Activated B cell treated with CpG ODN at 0.5 μM for 24 hours (primary cell): ENCODE measurements around the gene TBL1X. TPM values are rescaled to one million over a fixed set of nuclear protein-coding genes. Genes with fewer than 3 reads are reported as not detected.

Experiments used
- ATAC-seq: fragments of 200-7000 bp; cut with Tn5 transposase; one replicate; pipeline ENCODE4 v1.10.0; 2021; ENCODE audit warnings: low read depth, mild to moderate bottlenecking, moderate library complexity
- CTCF ChIA-PET: fragments of 350-600 bp; sonication (Branson Sonifier 250); formaldehyde crosslinking; loops from one replicate; lab custom pipeline; 2021; ENCODE audit warnings: antibody characterized with exemption; lab: Charles Lee
- POLR2A ChIA-PET: fragments of 350-600 bp; sonication (Branson Sonifier 250); formaldehyde crosslinking; loops from one replicate; lab custom pipeline; 2021; ENCODE audit warnings: antibody characterized with exemption; lab: Charles Lee
- DNase-seq: peaks from one replicate; pipeline ENCODE4 v3.0.0; 2022
- H3K27ac Mint-ChIP-seq: one replicate; pipeline ENCODE4 v1.8.0; 2020; ENCODE audit warnings: mixed read lengths
- H3K27me3 Mint-ChIP-seq: one replicate; pipeline ENCODE4 v1.8.0; 2021; ENCODE audit warnings: mixed read lengths
- H3K36me3 Mint-ChIP-seq: one replicate; pipeline ENCODE4 v1.8.0; 2021; ENCODE audit warnings: low read depth, mixed read lengths
- H3K4me1 Mint-ChIP-seq: one replicate; pipeline ENCODE4 v1.8.0; 2021; ENCODE audit warnings: mixed read lengths
- H3K4me3 Mint-ChIP-seq: one replicate; pipeline ENCODE4 v1.8.0; 2020; ENCODE audit warnings: mild to moderate bottlenecking, mixed read lengths
- H3K9me3 Mint-ChIP-seq: one replicate; pipeline ENCODE4 v1.8.0; 2020; ENCODE audit warnings: mixed read lengths
- CTCF ChIP-seq: fragments of 200-600 bp; IDR thresholded peaks from one replicate; pipeline ENCODE4 v1.8.0; 2022; ENCODE audit warnings: antibody characterized with exemption, mild to moderate bottlenecking
- intact Hi-C: fragments of 100-400 bp; cut with micrococcal nuclease; formaldehyde crosslinking; loops from one replicate; pipeline ENCODE4 v1.15.1; 2024
- total RNA-seq: library from RNA; stranded (reverse); gene quantifications from 2 replicates; pipeline ENCODE4 v1.2.3, GENCODE V29; 2022

TBL1X gene
- total RNA-seq, 1 donor from 2014 or later: 38.5 TPM

- H3K4me3 Mint-ChIP-seq: no peak overlapping the region
- no peak for TF ChIP-seq CTCF
- POLR2A ChIA-PET: no interaction called here
These were observed 12.1 kb downstream of the TBL1X start for GRCh38 chrX:9476810-9477575.

GRCh38 chrX:9482408-9482807 is 17.6 kb downstream of the TBL1X start:
- ATAC-seq (no peak), DNase-seq (no peak)
- no peaks in the 10 kb centered on the region for H3K9me3 Mint-ChIP-seq
- CTCF ChIA-PET: no interaction called here
- H3K27me3 Mint-ChIP-seq: no peaks in the 10 kb centered on the region
- POLR2A ChIA-PET: no interaction called here
- no peak overlapping the region for H3K27ac Mint-ChIP-seq
- peaks cover 22% of the 10 kb centered on the region for H3K36me3 Mint-ChIP-seq
- intact Hi-C loops: no loop called here
- peaks cover 33% of the 10 kb centered on the region for H3K4me1 Mint-ChIP-seq
- no peak for TF ChIP-seq CTCF
- no peak overlapping the region for H3K4me3 Mint-ChIP-seq

More at GRCh38 chrX:9476810-9477575, 12.1 kb downstream of the TBL1X start:
- Mint-ChIP-seq H3K27ac (no peak overlapping the region), H3K36me3 (peaks cover 11% of the 10 kb centered on the region), H3K4me1 (peaks cover 38% of the 10 kb centered on the region), H3K9me3 (no peaks in the 10 kb centered on the region), H3K27me3 (no peaks in the 10 kb centered on the region)
- CTCF ChIA-PET: no interaction called here
- ATAC-seq (no peak), DNase-seq (no peak)
- intact Hi-C loops: no loop called here

GRCh38 chrX:9482837-9483236 is 18.0 kb downstream of the TBL1X start:
- no peak overlapping the region for H3K4me3 Mint-ChIP-seq
- H3K27me3 Mint-ChIP-seq: no peaks in the 10 kb centered on the region
- ATAC-seq (no peak), DNase-seq (no peak)
- peaks cover 33% of the 10 kb centered on the region for H3K4me1 Mint-ChIP-seq
- intact Hi-C loops: no loop called here
- H3K36me3 Mint-ChIP-seq: peaks cover 22% of the 10 kb centered on the region
- no peak for TF ChIP-seq CTCF
- no peaks in the 10 kb centered on the region for H3K9me3 Mint-ChIP-seq
- ChIA-PET POLR2A (interaction anchor here (0.6 kb wide), 1 partner anchor 133 kb away, joined by 3 read pairs; no protein-coding TSS in a partner anchor), CTCF (interaction anchor here (0.6 kb wide), 1 partner anchor 741 kb away, joined by 3 read pairs; no protein-coding TSS in a partner anchor)
- no peak overlapping the region for H3K27ac Mint-ChIP-seq

GRCh38 chrX:9483376-9483775 is 18.5 kb downstream of the TBL1X start:
- ChIA-PET POLR2A (interaction anchor here (0.6 kb wide), 1 partner anchor 134 kb away, joined by 3 read pairs; no protein-coding TSS in a partner anchor), CTCF (interaction anchor here (0.6 kb wide), 1 partner anchor 741 kb away, joined by 3 read pairs; no protein-coding TSS in a partner anchor)
- no peak for TF ChIP-seq CTCF
- Mint-ChIP-seq H3K4me1 (peaks cover 32% of the 10 kb centered on the region), H3K9me3 (no peaks in the 10 kb centered on the region), H3K36me3 (peaks cover 22% of the 10 kb centered on the region), H3K4me3 (no peak overlapping the region), H3K27me3 (no peaks in the 10 kb centered on the region), H3K27ac (no peak overlapping the region)
- no peak for ATAC-seq
- intact Hi-C loops: no loop called here
- no peak for DNase-seq

- intact Hi-C loops: no loop called here
- H3K4me1 Mint-ChIP-seq: peaks cover 32% of the 10 kb centered on the region
- no peak for TF ChIP-seq CTCF
- H3K27ac Mint-ChIP-seq: no peak overlapping the region
- DNase-seq: no peak
- H3K36me3 Mint-ChIP-seq: peaks cover 23% of the 10 kb centered on the region
- no peaks in the 10 kb centered on the region for H3K9me3 Mint-ChIP-seq
- ATAC-seq: no peak
- H3K27me3 Mint-ChIP-seq: no peaks in the 10 kb centered on the region
- ChIA-PET CTCF (no interaction called here), POLR2A (no interaction called here)
- no peak overlapping the region for H3K4me3 Mint-ChIP-seq
These were observed 22.0 kb downstream of the TBL1X start for GRCh38 chrX:9486786-9487387.
